IPS DF 6.9 (cell line): ENCODE data around the gene SIK2.
"Not testable (repeated sequence)": the region's sequence is repeated elsewhere in the genome, so short reads cannot be mapped to it uniquely, and the experiment has no call there.

Experiments used
- DNase-seq: peaks from one replicate; pipeline ENCODE4 v3.0.0-alpha.2; 2013; ENCODE audit warnings: low read depth, low spot score
- H3K27ac ChIP-seq: one replicate; pipeline ENCODE4 v1.5.1; 2013; ENCODE audit warnings: low read length, control low read depth
- H3K27me3 ChIP-seq: 2 replicates; pipeline ENCODE4 v1.6.1; 2013; ENCODE audit warnings: mild to moderate bottlenecking, low read length; ENCODE audit not compliant: control insufficient read depth, insufficient read depth
- H3K36me3 ChIP-seq: 2 replicates; pipeline ENCODE4 v1.6.1; 2013; ENCODE audit warnings: low read length; ENCODE audit not compliant: control insufficient read depth, insufficient read depth
- H3K4me1 ChIP-seq: 2 replicates; pipeline ENCODE4 v1.6.1; 2013; ENCODE audit warnings: low read length; ENCODE audit not compliant: control insufficient read depth, insufficient read depth
- H3K4me3 ChIP-seq: 2 replicates; pipeline ENCODE4 v1.5.1; 2013; ENCODE audit warnings: mild to moderate bottlenecking, low read length
- H3K9me3 ChIP-seq: 2 replicates; pipeline ENCODE4 v1.6.1; 2013; ENCODE audit warnings: low read length, inconsistent platforms; ENCODE audit not compliant: control insufficient read depth, insufficient read depth
- WGBS: extraction: QIAGEN DNeasy Blood & Tissue Kit; methylation state at CpG from one replicate; pipeline ENCODE4 v1.1.7; 2013; ENCODE audit warnings: mixed read lengths, missing lambda C conversion rate; ENCODE audit not compliant: insufficient read length, insufficient coverage; 5-methylcytosine and 5-hydroxymethylcytosine counted together

Gene SIK2

DNA sequence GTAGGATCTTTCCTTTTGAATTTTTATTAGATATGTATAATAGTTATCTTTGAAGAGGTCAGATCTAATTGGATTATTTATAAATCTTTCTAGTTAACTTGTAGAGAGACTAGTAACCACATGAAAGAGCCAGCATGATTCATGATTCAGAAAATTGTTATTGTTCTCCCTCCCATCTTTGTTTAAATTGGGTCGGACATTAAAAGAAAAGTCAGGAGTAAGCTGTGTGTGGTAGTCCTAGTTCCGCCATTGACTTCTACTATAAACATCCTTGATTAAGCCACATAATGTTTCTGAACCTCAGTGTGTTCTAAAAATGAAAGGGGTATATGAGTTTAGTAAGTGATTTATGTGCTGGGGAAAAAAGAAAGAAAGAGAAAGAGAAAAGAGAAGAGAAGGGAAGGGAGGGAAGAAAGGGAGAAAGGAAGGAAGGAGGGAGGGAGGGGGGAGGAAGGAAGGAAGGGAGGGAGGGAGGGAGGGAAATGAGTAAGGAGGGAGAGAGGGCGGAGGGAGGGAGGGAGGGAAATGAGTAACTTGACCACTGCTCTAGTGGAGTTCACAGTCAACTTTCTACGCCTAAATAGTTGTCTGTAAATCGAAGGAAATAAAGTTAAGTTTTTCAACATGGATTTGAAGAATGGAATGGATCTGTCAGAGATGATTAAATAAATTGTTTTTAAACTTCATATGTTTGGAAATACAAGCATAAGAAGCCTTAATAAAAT lies 32.9 kb downstream of the SIK2 start:
- Histone ChIP-seq H3K4me1 (peaks cover 4% of the 10 kb centered on the region; the same call in 1 of the 2 replicates), H3K36me3 (no peaks in the 10 kb centered on the region), H3K4me3 (no peak overlapping the region), H3K27ac (no peak overlapping the region), H3K9me3 (no peaks in the 10 kb centered on the region), H3K27me3 (no peaks in the 10 kb centered on the region)
- WGBS, result no CpG with 5 or more reads among the region's 5 CpGs
- DNase-seq, result no peak

DNA sequence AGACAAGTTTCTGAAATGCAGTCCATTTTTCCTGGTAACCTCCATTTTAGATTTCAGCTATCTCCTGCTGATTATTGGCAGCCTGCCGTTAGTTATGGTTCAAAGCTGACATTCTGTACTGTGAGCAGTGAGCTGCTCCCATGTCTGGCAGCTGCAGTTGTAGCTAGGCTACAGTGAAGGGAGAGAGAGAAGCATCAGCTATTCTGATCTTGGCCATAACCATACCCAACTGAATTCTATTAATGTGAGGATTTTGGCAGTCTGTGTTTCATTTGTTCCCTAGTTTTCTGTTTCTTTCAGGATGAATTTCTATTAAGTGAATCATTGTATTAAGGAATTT lies 33.4 kb downstream of the SIK2 start:
- no peaks in the 10 kb centered on the region for H3K27me3 ChIP-seq
- H3K27ac ChIP-seq, result no peak overlapping the region
- DNase-seq, result no peak
- H3K4me3 ChIP-seq, result no peak overlapping the region
- H3K36me3 ChIP-seq, result no peaks in the 10 kb centered on the region
- H3K4me1 ChIP-seq, result peaks cover 4% of the 10 kb centered on the region; the same call in 1 of the 2 replicates
- no peaks in the 10 kb centered on the region for H3K9me3 ChIP-seq
- no CpG with 5 or more reads among the region's 1 CpG for WGBS

DNA sequence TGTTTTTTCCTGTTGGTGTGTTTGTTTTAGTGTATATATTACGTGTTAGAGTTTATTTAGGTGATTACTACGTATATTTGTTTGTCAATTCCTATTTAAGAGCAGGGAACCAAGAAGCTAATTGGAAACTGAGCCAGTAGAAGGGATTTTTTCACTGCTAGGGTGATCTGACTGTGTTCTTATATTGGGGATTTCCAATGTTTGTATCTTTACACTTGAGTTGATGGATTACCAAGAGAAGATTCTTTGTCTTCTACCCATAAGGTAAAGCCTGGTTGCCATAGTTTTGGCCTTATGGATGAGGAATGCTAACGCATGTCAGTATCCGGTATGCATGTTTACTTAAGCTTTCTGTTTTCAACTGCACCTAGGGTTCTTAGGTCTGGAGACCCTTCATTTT lies 35.6 kb downstream of the SIK2 start:
- WGBS, result 100% methylated on average over 2 of the region's 4 CpGs
- Histone ChIP-seq H3K9me3 (no peaks in the 10 kb centered on the region), H3K27ac (no peak overlapping the region), H3K4me1 (peaks cover 5% of the 10 kb centered on the region; the same call in 1 of the 2 replicates), H3K27me3 (no peaks in the 10 kb centered on the region), H3K4me3 (no peak overlapping the region), H3K36me3 (no peaks in the 10 kb centered on the region)
- DNase-seq, result no peak

DNA sequence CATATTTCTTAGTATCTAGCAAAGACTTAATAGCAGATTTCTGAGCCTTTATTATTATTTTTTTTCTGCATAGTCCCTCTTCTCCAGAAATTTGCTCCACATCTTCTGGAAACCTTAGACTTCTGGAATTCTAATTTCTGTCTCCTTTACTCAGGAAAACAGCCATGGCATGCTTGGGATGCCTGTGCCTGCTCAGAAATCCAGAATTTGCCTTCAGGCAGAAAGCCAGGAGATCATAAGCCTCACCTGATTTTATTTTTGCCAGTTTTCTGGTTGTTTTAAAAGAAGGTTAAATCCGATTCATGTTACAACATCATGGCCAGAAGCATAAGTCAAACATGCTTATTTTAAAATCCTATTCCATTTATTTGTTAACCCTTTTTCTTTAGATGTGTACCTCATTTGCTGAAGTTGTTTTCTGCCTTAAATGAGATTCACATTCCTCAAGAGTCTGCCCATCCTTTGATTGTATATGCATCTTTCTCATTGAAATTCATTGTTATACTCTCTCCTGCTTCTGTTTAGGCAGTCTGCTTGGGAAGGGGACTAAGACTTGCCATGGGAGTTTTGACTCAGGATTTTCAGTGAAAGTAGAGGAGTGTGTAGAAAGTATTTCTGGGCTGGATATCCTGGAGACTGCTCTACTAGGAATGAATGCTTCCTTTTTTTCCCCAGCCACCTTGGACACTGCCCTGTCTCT lies 37.1 kb downstream of the SIK2 start:
- no peaks in the 10 kb centered on the region for H3K27me3 ChIP-seq
- no CpG with 5 or more reads among the region's 1 CpG for WGBS
- H3K9me3 ChIP-seq, result no peaks in the 10 kb centered on the region
- no peak for DNase-seq
- H3K4me1 ChIP-seq, result peaks cover 5% of the 10 kb centered on the region; the same call in 1 of the 2 replicates
- no peak overlapping the region for H3K27ac ChIP-seq
- H3K4me3 ChIP-seq, result no peak overlapping the region
- H3K36me3 ChIP-seq, result no peaks in the 10 kb centered on the region

DNA sequence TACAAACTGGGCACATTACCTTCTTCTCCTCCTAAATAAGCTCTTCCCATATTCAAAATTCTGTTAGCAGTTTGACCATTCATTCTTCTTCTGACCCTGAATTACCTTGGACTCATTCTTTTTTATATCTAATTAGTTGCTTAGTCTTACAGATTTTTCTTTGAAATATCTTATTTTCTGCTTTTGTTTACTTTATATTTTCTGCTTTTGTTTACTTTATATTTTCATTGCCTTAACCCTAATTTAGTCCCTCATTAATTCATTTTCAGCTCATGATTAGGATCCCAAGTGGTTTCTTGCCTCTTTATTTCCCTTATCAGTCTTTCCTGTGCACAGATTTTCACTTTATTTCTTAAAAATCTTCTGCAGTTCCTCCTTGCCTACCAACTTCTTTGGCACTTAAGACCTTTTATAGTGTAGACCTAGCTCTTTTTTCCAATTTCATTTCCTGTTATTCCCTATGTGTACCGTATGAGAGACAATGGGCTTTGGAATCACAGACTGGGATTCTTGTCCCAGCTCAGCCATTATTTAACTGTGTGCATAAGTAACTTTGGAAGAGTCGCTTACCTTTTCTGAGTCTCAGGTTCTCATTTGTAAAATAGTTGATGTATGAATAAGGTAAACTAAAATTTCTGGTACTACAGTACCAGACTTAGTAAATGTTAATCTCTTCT lies 39.2 kb downstream of the SIK2 start:
- no peaks in the 10 kb centered on the region for H3K9me3 ChIP-seq
- no peak overlapping the region for H3K4me3 ChIP-seq
- no peak for DNase-seq
- no peaks in the 10 kb centered on the region for H3K36me3 ChIP-seq
- no peak overlapping the region for H3K27ac ChIP-seq
- H3K4me1 ChIP-seq, result peaks cover 3% of the 10 kb centered on the region; the same call in 1 of the 2 replicates
- H3K27me3 ChIP-seq, result no peaks in the 10 kb centered on the region
- WGBS, result no CpG with 5 or more reads among the region's 2 CpGs

DNA sequence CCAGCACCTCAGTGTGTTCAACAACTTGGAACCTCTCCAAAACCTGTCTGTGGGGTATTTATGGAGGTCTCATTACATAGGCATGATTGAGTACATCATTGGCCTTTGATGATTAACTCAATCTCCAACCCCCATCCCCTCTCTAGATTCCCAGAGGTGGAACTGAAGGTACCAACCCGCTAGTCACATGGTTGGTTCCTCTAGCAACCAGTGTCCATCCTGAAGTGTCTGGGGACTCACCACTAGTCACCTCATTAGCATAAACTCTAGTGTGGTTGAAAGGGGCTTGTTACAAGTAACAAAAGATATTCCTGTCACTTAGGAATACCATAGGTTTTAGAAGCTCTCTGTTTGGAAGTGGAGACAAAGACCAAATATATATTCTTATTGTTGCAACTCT lies 40.3 kb downstream of the SIK2 start:
- Histone ChIP-seq H3K4me1 (peaks cover 3% of the 10 kb centered on the region; the same call in 1 of the 2 replicates), H3K36me3 (no peaks in the 10 kb centered on the region), H3K4me3 (no peak overlapping the region), H3K9me3 (no peaks in the 10 kb centered on the region), H3K27me3 (no peaks in the 10 kb centered on the region), H3K27ac (no peak overlapping the region)
- WGBS, result no CpG with 5 or more reads among the region's 1 CpG
- DNase-seq, result no peak

DNA sequence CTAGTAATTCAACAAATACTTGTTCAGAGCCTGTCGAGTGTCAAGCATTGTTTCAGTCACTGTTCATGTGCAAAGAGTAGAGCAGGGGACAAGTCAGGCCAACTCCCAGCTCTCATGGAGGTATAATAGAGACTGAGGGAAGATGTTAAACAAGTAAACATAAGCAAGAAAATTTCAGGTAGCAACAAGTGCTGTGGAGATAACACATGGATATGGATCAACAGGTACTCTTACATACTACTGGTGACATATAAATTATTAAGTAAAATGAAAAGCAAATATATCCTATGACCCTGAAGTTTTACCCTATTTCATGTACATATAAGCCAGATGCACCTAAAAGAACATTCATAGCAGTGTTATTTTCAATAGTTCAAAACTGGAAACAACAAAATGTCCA lies 42.7 kb downstream of the SIK2 start:
- Histone ChIP-seq H3K4me1 (peaks cover 1% of the 10 kb centered on the region; the same call in 1 of the 2 replicates), H3K9me3 (no peaks in the 10 kb centered on the region), H3K27me3 (no peaks in the 10 kb centered on the region), H3K27ac (no peak overlapping the region), H3K4me3 (no peak overlapping the region), H3K36me3 (no peaks in the 10 kb centered on the region)
- no peak for DNase-seq
- no CpG with 5 or more reads among the region's 1 CpG for WGBS

DNA sequence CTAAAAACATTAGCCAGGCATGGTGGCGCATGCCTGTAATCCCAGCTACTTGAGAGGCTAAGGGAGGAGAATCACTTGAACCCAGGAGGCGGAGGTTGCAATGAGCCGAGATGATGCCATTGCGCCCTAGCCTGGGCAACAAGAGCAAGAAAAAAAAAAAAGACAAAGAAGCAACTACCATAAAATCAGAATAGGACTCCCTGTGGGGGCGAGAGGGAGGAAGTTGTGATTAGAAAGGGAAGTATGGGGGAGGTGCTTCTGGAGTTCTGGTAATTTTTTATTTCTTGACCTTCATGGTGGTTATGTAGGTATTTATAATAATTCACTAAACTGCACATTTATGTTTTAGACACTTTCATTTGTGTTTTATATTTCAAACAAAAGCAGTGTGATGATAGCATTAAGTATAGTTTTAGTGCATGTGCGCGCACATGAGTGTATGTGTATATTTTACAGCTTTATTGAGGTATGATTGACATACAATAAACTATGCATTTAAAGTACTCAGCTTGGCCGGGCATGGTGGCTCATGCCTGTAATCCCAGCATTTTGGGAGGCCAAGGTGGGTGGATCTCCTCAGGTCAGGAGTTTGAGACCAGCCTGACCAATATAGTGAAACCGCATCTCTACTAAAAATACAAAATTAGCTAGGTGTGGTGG lies 43.5 kb downstream of the SIK2 start:
- DNase-seq, result no peak
- Histone ChIP-seq H3K36me3 (no peaks in the 10 kb centered on the region), H3K27me3 (no peaks in the 10 kb centered on the region), H3K27ac (no peak overlapping the region), H3K9me3 (no peaks in the 10 kb centered on the region), H3K4me3 (no peak overlapping the region), H3K4me1 (0 out of 2 replicates have a peak, but pooled peaks cover 1% of the 10 kb centered on the region)
- WGBS, result no CpG with 5 or more reads among the region's 9 CpGs

DNA sequence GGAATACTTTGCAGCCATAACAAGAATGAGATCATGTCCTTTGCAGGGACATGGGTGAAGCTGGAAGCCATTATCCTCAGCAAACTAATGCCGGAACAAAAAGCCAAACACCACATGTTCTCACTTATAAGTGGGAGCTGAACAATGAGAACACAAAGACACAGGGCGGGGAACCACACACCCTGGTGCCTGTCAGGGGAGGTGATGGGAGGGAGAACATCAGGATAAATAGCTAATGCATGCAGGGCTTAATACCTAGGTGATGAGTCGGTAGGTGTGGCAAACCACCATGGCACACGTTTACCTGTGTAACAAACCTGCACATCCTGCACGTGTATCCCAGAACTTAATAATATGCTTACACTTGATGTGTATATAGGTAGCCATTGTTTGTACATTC lies 49.1 kb downstream of the SIK2 start:
- not testable (repeated sequence) for DNase-seq, H3K27me3 ChIP-seq, H3K9me3 ChIP-seq, H3K4me3 ChIP-seq, H3K36me3 ChIP-seq, H3K27ac ChIP-seq, H3K4me1 ChIP-seq
- no CpG with 5 or more reads among the region's 5 CpGs for WGBS

DNA sequence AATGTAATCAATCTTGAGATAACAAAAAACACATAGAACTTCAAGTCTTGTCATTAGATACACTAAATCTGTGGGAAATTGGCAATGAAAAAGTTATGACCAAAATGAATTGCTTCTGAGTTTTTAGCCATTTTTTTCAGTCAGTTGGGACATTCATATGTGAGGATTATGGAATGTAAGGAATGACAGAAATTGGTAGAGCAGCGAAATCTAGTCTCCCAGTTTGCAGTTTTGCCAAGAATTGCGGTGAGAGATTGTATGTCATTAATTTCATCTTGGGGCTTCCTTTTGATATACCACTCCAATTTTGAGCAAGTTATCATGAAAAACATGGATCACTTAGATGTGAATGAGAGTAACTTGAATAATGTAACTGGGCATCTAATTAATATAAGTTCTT lies 49.9 kb downstream of the SIK2 start:
- no peaks in the 10 kb centered on the region for H3K36me3 ChIP-seq
- H3K27me3 ChIP-seq, result no peaks in the 10 kb centered on the region
- no peaks in the 10 kb centered on the region for H3K4me1 ChIP-seq
- no peaks in the 10 kb centered on the region for H3K9me3 ChIP-seq
- no peak overlapping the region for H3K27ac ChIP-seq
- WGBS, result no CpG with 5 or more reads among the region's 2 CpGs
- H3K4me3 ChIP-seq, result no peak overlapping the region
- DNase-seq, result no peak
